GM19351 (cell line): ENCODE results near the gene HPS5.
"Not testable (repeated sequence)": the region's sequence is repeated elsewhere in the genome, so short reads cannot be mapped to it uniquely, and the experiment has no call there.

Source experiments
- ATAC-seq: cut with Tn5 transposase; IDR thresholded peaks from one replicate; pipeline ENCODE4 v1.9.1; 2021; ENCODE audit warnings: mild to moderate bottlenecking, moderate library complexity; ENCODE audit not compliant: unreplicated experiment

The HPS5 gene

DNA sequence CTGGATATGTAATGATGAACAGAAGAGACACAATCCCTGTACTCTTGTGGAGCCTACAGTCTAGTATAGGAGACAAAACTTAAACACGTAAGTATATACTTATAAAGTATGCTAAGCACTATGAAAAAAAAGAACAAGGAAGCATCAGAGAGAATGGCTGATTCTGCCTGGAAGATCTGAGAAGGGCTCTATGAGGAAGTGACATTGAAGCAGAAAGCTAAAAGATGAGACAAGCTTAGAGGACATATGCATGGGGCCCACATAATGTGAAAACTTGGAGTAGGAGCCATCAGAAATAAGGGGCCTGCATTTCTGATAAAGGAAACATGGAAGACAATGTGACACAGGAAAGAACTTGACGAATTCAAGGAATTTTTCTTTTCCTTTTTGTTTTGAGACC is 39.3 kb downstream of the HPS5 start:
- ATAC-seq: no peak

DNA sequence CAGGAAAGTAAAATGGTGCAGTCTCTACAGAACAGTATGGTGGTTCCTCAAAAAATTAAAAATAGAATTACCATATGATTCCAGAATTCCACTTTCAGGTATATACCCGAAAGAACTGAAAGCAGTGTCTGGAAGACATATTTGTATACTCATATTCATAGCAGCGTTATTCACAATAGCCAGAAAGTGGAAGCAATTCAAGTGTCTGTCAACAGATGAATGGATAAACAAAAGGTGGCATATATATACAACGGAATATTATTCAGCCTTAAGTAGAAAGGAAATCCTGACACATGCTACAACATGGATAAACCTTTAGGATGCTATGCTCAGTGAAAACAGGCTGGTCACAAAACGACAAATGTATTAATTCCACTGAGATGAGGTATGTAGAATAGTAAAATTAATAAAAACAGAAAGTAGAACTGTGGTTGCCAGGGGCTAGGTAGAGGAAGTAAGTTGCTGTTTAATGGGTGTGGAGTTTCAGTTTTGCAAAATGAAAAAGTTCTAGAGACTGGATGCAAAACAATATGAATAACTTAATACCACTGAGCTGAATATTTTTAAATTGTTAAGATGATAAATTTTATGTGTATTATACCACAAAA is 41.4 kb downstream of the HPS5 start:
- ATAC-seq: peak; percentile 91

DNA sequence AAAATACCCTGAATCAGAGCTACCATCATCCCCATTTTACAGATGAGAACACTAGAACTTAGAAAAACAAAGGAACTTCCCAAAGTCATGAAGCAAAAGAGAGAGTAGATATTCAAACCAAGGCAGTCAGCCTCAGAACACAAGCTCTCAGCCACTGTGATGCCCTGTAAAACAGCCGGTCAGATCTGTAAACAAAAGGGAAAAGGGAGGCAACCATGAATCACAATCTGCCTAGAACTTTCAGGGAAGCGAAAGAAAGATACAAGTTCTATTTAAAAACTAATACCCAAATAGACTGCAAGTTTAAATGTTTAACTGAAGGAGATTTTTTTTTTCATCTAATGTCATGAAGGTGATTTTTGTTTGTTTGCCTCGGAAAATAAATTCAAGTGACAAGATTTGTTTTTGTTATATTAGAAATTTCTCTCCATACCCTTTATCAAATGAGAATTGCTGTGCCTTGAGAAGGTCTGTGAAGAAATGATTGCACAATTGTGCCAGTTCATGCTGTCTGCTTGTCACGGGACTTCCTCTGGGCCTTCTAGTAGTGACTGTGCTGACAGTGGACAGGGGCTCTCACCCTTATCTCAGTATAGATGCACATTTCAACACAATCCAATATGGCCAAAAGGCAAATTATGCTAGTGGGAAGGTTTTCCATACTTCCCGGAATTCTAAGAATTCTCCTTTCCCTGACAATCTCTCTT is 44.2 kb downstream of the HPS5 start:
- ATAC-seq: no peak

DNA sequence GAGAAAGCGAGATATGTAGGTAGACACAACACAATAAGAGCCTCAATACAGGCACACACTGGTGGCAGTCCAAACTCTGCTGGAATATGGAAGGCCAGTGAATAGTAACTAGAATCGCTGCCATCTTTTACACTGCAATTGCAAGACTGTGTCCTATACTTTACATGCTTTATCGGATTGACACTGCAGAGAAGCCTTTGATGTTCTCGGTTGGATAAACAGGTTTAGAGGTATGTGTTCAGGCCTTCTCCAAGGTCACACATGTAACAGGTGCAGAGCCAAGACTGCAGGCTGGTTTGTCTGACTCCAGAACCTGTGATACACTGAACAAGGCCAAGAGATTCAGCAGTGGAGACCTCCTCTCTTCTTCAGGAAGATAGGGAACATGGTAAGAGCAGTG is 50.7 kb downstream of the HPS5 start:
- no peak for ATAC-seq

DNA sequence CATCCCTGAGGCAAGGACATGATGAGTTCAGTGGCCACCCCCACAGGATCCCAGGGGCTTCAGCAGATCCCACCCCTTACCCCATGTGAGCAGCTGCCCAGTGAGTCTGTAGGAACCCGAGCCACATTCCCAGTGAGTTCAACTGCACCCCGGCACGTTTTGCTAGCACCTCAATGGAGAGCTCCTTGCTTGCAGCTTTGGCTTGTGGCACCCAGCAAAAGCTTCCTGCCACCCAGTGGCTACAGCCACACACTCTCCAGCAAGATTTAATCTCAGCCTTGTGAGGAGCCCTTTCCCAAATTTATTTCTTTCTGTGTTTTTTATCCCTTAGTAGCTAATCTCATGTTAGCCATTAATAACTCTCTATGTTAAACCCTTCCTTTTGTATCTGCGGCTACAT is 51.8 kb downstream of the HPS5 start:
- ATAC-seq: no peak

DNA sequence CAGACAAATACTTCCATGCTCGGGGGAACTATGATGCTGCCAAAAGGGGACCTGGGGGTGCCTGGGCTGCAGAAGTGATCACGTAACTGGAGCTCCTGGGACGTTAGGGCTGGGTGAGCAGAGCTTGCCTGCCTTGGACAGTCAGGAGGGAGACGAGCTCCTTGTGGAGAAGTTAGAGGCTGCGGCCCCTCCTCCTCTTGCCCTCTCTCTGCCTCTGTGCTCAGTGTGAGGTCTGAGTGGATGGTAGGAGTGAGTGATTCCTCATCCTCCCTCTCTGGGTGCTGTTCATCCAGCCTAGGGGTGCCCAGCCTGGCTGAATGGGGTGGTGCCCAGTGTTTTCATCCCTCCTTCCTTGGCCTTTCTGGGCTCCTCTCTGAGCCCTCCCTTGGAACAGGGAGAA is 52.7 kb downstream of the HPS5 start:
- ATAC-seq: not testable (repeated sequence)

GRCh38 chr11:18267335-18268133 is 54.4 kb downstream of the HPS5 start:
- peak; percentile 61 for ATAC-seq

DNA sequence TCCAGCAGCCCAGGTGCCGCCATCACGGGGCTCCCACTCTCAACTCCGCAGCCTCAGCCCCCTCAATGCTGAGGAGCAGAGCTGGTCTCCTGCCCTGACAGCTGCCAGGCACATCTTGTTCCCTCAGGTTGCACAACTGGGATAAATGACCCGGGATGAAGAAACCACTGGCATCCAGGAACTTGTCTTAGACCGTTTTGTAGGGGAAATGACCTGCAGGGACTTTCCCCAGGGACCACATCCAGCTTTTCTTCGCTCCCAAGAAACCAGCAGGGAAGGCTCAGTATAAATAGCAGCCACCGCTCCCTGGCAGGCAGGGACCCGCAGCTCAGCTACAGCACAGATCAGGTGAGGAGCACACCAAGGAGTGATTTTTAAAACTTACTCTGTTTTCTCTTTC is 56.0 kb downstream of the HPS5 start, which contains the start of gene SAA1:
Gene SAA1 (plus strand): TSS at position 316 of the 400 bp plus-strand sequence. CDS start 624 bp downstream, outside the sequence.
- no peak for ATAC-seq

DNA sequence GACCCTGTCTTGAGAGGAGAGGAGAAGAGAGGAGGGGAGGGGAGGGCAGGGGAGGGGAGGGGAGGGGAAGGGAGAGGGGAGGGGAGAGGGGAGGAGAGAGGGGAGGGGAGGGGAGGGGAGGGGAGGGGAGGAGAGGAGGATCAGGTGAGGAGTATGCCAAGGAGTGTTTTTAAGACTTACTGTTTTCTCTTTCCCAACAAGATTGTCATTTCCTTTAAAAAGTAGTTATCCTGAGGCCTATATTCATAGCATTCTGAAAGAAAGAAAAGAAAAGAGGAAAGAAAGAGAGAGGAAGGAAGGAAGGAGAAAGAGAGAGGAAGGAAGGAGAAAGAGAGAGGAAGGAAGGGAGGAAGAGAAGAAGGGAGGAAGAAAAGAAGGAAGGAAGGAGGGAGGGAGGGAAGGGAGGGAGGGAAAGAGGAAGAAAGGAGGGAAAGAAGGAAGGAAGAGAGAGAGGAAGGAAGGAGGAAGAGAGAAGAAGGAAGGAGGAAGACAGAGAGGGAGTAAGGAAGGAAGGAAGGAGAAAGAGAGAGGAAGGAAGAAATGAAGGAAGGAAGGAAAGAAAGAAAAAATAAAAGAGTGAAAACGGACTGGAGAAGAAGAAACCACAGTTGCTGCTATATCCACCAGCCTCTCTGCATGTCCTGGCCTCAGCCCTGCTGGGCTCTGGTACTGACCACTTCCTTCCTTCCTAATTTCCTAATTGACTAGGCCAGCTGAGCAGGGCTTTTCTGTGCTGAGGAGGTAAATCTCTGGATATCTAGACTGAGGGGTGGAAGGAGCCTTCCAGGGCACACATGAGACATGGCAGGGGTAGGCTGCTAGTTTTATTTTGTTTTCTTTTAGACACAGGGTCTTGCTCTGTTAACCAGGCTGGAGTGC is 57.0 kb downstream of the HPS5 start:
- no peak for ATAC-seq

- ATAC-seq: peak; percentile 52
Observed at GRCh38 chr11:18264035-18264434, 57.9 kb downstream of the HPS5 start.

- ATAC-seq: not testable (repeated sequence)
Observed at GRCh38 chr11:18262681-18263350, 59.1 kb downstream of the HPS5 start.

DNA sequence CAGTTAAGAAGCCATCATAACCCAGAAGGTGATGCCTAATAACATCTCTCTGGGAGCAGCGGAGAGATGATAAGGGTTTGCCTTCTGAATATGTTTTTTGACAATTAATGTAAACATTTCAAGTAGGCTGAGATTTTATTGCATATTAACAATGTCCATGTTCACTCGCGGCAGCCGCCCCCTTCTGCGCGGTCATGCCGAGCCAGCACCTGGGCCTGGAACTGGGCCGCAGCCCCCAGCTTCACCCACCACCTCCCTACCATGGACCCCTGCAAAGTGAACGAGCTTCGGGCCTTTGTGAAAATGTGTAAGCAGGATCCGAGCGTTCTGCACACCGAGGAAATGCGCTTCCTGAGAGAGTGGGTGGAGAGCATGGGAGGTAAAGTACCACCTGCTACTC is 60.2 kb downstream of the HPS5 start:
- ATAC-seq: no peak

DNA sequence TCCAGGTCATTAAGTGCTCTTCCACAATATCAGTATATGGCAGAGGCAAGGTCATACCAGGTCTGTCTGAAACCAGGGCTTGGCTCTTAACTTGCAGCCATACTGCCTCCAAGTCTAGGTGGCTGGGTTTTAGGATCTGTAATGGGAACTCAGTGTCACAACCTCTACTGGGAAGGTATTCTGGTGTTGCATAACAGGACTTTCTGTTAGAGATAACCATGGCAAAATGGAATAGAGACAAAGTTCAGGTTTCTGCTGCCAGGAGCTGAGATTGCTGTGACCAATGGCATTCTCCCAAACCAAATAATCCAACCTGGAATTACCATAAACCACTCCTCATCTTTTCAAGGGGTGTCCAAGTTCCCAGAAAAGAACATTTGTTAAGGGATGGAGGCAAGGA is 62.7 kb downstream of the HPS5 start:
- ATAC-seq: no peak

DNA sequence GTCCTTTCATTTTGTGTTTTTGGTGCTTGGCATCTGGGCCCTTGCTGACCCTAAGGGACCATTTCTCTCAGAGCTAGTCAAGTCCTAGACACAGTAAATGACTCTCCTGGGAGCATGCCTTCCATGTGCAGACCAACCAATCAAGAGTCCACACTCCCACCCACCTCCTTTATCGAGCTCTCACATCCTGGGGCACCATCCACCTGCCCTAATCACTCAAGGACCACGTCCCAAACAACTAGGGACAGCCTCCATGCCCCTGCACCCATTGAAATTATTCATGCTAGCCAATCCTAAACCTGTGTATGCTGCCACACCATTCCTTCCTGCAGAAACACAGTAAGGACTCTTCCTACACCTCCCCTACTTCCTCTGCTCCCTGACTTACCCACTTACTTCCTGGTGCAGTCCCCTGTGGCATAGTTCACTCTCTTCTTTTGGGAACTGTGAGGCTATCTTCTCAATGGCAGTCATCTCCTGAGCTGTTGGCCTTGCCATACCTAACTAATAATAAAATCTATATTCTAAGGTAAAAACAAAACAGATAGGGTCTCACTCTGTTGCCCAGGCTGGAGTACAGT is 67.1 kb downstream of the HPS5 start:
- ATAC-seq: no peak

GRCh38 chr11:18253778-18254338 is 68.1 kb downstream of the HPS5 start:
- ATAC-seq: no peak

DNA sequence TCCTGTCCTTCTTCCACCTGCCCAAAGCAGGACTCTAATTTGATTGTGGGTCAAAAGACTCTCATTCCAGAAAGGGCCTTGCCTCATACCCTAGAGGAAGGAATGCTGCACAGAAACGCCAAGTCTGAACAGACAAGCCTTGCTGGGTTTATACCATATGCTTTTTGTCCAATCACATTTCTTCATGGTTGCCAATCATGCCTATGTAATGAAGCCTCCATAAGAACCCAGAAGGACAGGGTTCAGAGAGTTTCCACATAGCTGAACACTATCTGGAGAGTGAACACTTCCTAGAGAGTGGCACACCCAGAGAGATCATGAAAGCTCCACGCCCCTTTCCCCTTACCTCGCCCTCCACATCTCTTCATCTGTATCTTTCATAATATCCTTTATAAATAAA is 68.7 kb downstream of the HPS5 start:
- no peak for ATAC-seq

GRCh38 chr11:18248561-18248960 is 73.4 kb downstream of the HPS5 start, which contains the start of gene SAA2:
TSS of gene SAA2 (minus strand) at chr11:18248668. CDS start at chr11:18248011, 657 bp downstream.
- ATAC-seq: no peak

DNA sequence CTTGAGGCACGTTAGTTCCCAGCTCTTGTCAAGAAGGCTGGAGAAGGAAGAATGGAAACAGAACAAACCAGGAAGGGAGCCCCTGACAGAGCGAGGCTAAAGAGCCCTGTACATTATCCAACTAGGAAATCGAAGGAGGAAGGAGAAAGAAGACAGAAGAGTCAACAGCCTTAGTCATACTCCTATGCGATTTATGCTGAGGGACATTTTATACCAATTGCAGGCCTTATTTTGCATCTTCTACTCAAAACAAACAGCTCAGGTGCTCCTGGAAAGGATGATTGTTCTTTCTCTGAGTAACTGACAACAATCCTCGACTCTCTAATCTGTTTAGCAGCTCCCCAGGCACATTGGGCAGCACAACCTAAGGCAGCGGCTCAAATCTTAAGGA is 74.8 kb downstream of the HPS5 start:
- peak; percentile 36 for ATAC-seq

DNA sequence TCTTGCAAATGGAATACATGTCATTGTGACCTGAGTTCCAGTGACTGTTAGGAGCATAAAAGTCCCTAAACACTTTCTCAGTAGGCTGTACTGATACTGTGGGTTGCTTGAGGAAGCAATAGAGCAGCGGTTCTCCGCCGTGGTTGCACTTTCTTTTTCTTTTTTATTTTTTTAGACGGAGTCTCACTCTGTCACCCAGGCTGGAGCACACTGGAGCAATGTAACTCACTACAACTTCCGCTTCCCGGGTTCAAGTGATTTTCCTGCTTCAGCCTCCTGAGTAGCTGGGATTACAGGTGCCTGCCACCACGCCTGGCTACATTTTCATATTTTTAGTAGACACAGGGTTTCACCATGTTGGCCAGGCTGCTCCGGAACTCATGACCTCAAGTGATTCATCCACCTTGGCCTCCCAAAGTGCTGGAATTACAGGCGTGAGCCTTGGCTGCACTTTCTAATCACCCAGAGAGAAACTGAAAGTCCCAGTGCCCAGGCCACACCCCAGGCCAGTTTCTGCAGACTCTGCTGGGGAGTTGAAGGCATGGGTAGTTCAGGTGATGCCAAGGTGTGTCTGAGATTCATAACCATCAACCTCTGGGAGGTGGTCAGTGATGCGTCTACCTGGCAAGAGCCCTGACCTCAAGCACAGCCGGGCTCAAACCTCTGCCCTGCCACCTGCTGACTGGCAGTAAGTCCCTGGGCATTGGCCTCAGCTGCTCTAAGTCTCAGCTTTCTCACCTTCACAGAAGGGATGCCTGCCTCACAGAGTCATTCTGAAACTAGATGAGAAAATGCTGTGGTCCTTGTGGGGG is 75.4 kb downstream of the HPS5 start:
- peak; percentile 85 for ATAC-seq
